Smooth muscle cell (in vitro differentiated cells): ENCODE results near the gene ETV3L. TPM values are rescaled to one million over a fixed set of nuclear protein-coding genes. Genes with fewer than 3 reads are reported as not detected.
"Not testable (repeated sequence)": the region's sequence is repeated elsewhere in the genome, so short reads cannot be mapped to it uniquely, and the experiment has no call there.

Source experiments
- DNase-seq: peaks from one replicate; lab custom pipeline; 2025; ENCODE audit not compliant: unreplicated experiment; lab: John Stamatoyannopoulos, UW
- H2AFZ ChIP-seq: fragments of 200-600 bp; sonication (generic); 2 replicates; pipeline ENCODE4 v1.6.0; 2016; ENCODE audit warnings: antibody characterized with exemption, low read depth, mild to moderate bottlenecking
- H3F3A ChIP-seq: fragments of 200-600 bp; sonication (generic); 2 replicates; pipeline ENCODE4 v1.6.0; 2017; ENCODE audit warnings: antibody characterized with exemption, low read depth
- H3K27ac ChIP-seq: fragments of 200-600 bp; sonication (generic); 2 replicates; pipeline ENCODE4 v1.5.1; 2016; ENCODE audit warnings: low read depth, mild to moderate bottlenecking
- H3K27me3 ChIP-seq: fragments of 200-600 bp; sonication (generic); 2 replicates; pipeline ENCODE4 v1.6.1; 2016; ENCODE audit warnings: low read depth, mild to moderate bottlenecking
- H3K36me3 ChIP-seq: fragments of 200-600 bp; sonication (generic); 2 replicates; pipeline ENCODE4 v1.5.1; 2016; ENCODE audit warnings: low read depth
- H3K4me1 ChIP-seq: fragments of 200-600 bp; sonication (generic); 2 replicates; pipeline ENCODE4 v1.5.1; 2016; ENCODE audit warnings: low read depth
- H3K4me2 ChIP-seq: fragments of 200-600 bp; sonication (generic); 2 replicates; pipeline ENCODE4 v1.6.0; 2016; ENCODE audit warnings: mild to moderate bottlenecking
- H3K4me3 ChIP-seq: fragments of 200-600 bp; sonication (generic); 2 replicates; pipeline ENCODE4 v1.5.1; 2016; ENCODE audit warnings: mild to moderate bottlenecking
- H3K79me2 ChIP-seq: fragments of 200-600 bp; sonication (generic); 2 replicates; pipeline ENCODE4 v1.6.0; 2016; ENCODE audit warnings: low read depth, mild to moderate bottlenecking
- H3K9ac ChIP-seq: fragments of 200-600 bp; sonication (generic); 2 replicates; pipeline ENCODE4 v1.6.0; 2016; ENCODE audit warnings: low read depth
- H3K9me3 ChIP-seq: fragments of 200-600 bp; sonication (generic); replicated peaks from 2 replicates; pipeline ENCODE4 v1.5.1; 2016; ENCODE audit warnings: low read depth
- H4K20me1 ChIP-seq: fragments of 200-600 bp; sonication (generic); 2 replicates; pipeline ENCODE4 v1.6.0; 2016; ENCODE audit warnings: low read depth
- WGBS: methylation state at CpG from one replicate; pipeline ENCODE4 v1.1.7; 2016; ENCODE audit warnings: low lambda C conversion rate; 5-methylcytosine and 5-hydroxymethylcytosine counted together
- polyA plus RNA-seq: library from polyadenylated mRNA; unstranded; fragments of >200 nt; fragmentation: Nextera tagmentation; extraction: Ambion mirVana; gene quantifications from 2 replicates; pipeline ENCODE4 v1.2.1, GENCODE V29; 2016
- total RNA-seq: library from RNA; depleted of rRNA; stranded (reverse); fragments of >200 nt; gene quantifications from 2 replicates; pipeline ENCODE4 v1.2.3, GENCODE V29; 2014
- TF ChIP-seq, protein P1 (sequence below): fragments of 200-600 bp; sonication (generic); IDR thresholded peaks from 2 replicates; pipeline ENCODE4 v1.5.1; 2017; ENCODE audit warnings: borderline replicate concordance, mild to moderate bottlenecking, antibody characterized with exemption; ENCODE audit not compliant: insufficient read depth, poor library complexity, severe bottlenecking

The ETV3L gene
- total and polyA plus RNA-seq, 2 experiments from 2014 or later, result not detected

DNA sequence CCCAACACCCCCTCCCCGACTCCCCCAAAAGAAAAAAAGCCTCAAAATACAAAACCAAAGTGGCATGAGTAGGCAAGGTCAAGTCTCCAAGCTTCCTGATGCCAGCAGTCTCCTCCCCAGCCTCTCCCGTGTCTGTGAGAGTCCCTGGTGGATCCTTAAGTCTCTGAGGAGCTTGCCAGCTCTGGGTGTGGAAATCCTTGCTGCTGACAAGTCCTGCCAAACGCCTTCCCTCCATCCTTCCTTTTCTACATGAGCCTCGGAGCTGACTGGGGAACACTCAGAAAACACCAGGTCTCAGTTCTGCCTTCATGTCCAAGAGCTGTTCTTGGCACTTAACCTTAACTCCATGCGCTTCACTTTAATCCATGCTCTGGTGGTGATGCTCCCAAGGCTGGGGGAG lies 3.7 kb upstream of the ETV3L start:
- Histone ChIP-seq H3K27ac (no peak overlapping the region), H4K20me1 (no peaks in the 10 kb centered on the region), H3K4me3 (no peak overlapping the region), H3F3A (no peaks in the 10 kb centered on the region), H3K4me2 (no peak overlapping the region), H3K9ac (no peak overlapping the region), H2AFZ (no peak overlapping the region), H3K36me3 (no peaks in the 10 kb centered on the region), H3K27me3 (no peaks in the 10 kb centered on the region), H3K9me3 (no peaks in the 10 kb centered on the region), H3K4me1 (peaks cover 6% of the 10 kb centered on the region), H3K79me2 (no peaks in the 10 kb centered on the region)
- TF ChIP-seq, protein P1, sequence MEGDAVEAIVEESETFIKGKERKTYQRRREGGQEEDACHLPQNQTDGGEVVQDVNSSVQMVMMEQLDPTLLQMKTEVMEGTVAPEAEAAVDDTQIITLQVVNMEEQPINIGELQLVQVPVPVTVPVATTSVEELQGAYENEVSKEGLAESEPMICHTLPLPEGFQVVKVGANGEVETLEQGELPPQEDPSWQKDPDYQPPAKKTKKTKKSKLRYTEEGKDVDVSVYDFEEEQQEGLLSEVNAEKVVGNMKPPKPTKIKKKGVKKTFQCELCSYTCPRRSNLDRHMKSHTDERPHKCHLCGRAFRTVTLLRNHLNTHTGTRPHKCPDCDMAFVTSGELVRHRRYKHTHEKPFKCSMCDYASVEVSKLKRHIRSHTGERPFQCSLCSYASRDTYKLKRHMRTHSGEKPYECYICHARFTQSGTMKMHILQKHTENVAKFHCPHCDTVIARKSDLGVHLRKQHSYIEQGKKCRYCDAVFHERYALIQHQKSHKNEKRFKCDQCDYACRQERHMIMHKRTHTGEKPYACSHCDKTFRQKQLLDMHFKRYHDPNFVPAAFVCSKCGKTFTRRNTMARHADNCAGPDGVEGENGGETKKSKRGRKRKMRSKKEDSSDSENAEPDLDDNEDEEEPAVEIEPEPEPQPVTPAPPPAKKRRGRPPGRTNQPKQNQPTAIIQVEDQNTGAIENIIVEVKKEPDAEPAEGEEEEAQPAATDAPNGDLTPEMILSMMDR, result no peak
- WGBS, result 85% methylated on average over 5 of the region's 5 CpGs
- no peak for DNase-seq

- no peak overlapping the region for H3K9ac ChIP-seq
- DNase-seq, result no peak
- no peaks in the 10 kb centered on the region for H4K20me1 ChIP-seq
- no peaks in the 10 kb centered on the region for H3K36me3 ChIP-seq
- TF ChIP-seq, protein P1, result no peak
- 78% methylated on average over 4 of the region's 4 CpGs for WGBS
- H3K79me2 ChIP-seq, result no peaks in the 10 kb centered on the region
- H3K27me3 ChIP-seq, result no peaks in the 10 kb centered on the region
- H3F3A ChIP-seq, result no peaks in the 10 kb centered on the region
- H3K9me3 ChIP-seq, result no peaks in the 10 kb centered on the region
- H2AFZ ChIP-seq, result no peak overlapping the region
- no peaks in the 10 kb centered on the region for H3K4me1 ChIP-seq
- no peak overlapping the region for H3K27ac ChIP-seq
- no peak overlapping the region for H3K4me3 ChIP-seq
- no peak overlapping the region for H3K4me2 ChIP-seq
These were observed 1.5 kb upstream of the ETV3L start for GRCh38 chr1:157101149-157101548.

DNA sequence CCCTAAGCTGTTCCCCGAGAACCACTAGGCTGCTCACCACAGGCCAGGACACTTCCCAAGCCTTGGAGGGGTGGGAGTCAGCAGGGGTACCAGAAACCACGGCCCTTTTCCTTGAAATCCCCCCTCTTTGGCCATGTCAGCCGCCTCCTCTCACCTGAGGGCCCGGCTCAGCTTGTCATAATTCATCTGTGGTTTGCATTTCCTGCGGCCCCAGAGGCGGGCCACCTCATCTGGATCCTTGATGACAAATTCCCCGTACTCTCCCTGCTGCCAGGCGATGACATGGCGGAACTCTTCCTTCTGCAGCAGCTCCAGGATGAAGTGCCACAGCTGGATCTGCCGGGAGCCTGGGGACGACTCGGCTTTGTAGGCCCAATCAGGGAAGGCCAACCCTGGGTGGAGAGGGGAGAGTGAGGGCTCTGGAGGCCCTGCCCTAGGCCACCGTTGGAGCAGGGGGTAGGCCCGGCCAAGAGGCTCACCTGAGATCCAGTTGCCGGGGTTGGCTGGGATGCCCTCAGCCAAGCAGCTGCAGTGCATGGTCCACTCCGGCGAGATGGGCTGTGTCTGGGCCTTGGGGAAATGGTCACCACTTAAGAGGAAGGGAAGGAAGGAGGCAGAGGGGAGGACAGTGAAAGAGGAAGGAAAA lies 498 bp downstream of the ETV3L start:
- not testable (repeated sequence) for H3K4me3 ChIP-seq, H3K9me3 ChIP-seq, H3K4me2 ChIP-seq, DNase-seq, H2AFZ ChIP-seq, H3K79me2 ChIP-seq, H3F3A ChIP-seq, H4K20me1 ChIP-seq, H3K9ac ChIP-seq, H3K36me3 ChIP-seq, H3K4me1 ChIP-seq, H3K27ac ChIP-seq, H3K27me3 ChIP-seq
- WGBS, result 85% methylated on average over 17 of the region's 17 CpGs

GRCh38 chr1:157098519-157098918 lies 1.1 kb downstream of the ETV3L start:
- WGBS, result 99% methylated on average over 9 of the region's 9 CpGs
- TF ChIP-seq, protein P1, result no peak
- H4K20me1 ChIP-seq, result no peaks in the 10 kb centered on the region

More at GRCh38 chr1:157098519-157098918, 1.1 kb downstream of the ETV3L start:
- Histone ChIP-seq H3F3A (no peaks in the 10 kb centered on the region), H3K27me3 (no peaks in the 10 kb centered on the region), H2AFZ (no peak overlapping the region), H3K9me3 (no peaks in the 10 kb centered on the region), H3K4me1 (no peaks in the 10 kb centered on the region), H3K4me3 (no peak overlapping the region), H3K36me3 (no peaks in the 10 kb centered on the region), H3K79me2 (no peaks in the 10 kb centered on the region), H3K27ac (no peak overlapping the region), H3K9ac (no peak overlapping the region), H3K4me2 (no peak overlapping the region)
- DNase-seq, result no peak
